Ovary (tissue), 3 donors: Measurements from ENCODE around the gene FER.

Source experiments
- EP300 ChIP-seq: sonication (generic); formaldehyde crosslinking; IDR thresholded peaks from one replicate; pipeline ENCODE4 v1.6.1; 2017; ENCODE audit warnings: antibody characterized with exemption
- TF ChIP-seq, protein P1 (sequence below), 3 donors: fragments of 450-650 bp in 2 of 3; fragments of 200-600 bp in 1 of 3; IDR thresholded peaks; one replicate each; pipeline versions ENCODE4 v1.5.1 to v1.8.0; 2016 to 2022; ENCODE audit warnings: antibody characterized with exemption in 3 of 3, mild to moderate bottlenecking in 1 of 3
- donor health status: DM: no; HTN: no; CAD: no.

DNA sequence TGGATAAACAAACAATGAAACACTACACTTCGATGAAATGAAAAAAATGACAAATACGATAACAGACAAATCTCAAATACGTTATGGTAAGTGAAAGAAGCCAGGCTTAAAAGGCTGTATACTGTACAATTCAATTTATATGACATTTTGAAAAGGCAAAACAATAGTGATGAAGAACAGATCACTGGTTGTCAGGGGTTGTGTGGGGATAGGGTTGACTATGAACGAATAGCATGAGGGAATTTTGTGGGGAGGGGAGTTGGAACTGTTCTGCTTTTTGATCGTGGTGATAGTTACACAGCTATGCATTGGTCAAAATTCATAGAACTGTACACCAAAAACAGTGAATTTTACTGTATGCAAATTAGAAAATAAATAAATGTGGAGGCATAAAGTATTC, 7.8 kb upstream of the FER start:
- TF ChIP-seq, protein P1, sequence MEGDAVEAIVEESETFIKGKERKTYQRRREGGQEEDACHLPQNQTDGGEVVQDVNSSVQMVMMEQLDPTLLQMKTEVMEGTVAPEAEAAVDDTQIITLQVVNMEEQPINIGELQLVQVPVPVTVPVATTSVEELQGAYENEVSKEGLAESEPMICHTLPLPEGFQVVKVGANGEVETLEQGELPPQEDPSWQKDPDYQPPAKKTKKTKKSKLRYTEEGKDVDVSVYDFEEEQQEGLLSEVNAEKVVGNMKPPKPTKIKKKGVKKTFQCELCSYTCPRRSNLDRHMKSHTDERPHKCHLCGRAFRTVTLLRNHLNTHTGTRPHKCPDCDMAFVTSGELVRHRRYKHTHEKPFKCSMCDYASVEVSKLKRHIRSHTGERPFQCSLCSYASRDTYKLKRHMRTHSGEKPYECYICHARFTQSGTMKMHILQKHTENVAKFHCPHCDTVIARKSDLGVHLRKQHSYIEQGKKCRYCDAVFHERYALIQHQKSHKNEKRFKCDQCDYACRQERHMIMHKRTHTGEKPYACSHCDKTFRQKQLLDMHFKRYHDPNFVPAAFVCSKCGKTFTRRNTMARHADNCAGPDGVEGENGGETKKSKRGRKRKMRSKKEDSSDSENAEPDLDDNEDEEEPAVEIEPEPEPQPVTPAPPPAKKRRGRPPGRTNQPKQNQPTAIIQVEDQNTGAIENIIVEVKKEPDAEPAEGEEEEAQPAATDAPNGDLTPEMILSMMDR (IDR thresholded peaks at IDR 0.05): no peak
- no peak for TF ChIP-seq EP300
